Progenitor cell of endocrine pancreas (in vitro differentiated cells): ENCODE results near the gene TRIM17. TPM values are rescaled to one million over a fixed set of nuclear protein-coding genes. Genes with fewer than 3 reads are reported as not detected.

Experiments used
- DNase-seq: peaks from one replicate; pipeline ENCODE4 v3.0.0; 2021; ENCODE audit warnings: low spot score; ENCODE audit not compliant: unreplicated experiment
- H3K27ac Mint-ChIP-seq: 2 replicates; pipeline ENCODE4 v1.8.0; 2021; ENCODE audit warnings: mild to moderate bottlenecking, moderate library complexity, mixed read lengths
- H3K27me3 Mint-ChIP-seq: 2 replicates; pipeline ENCODE4 v1.8.0; 2021; ENCODE audit warnings: mixed read lengths
- H3K36me3 Mint-ChIP-seq: 2 replicates; pipeline ENCODE4 v1.8.0; 2022; ENCODE audit warnings: mixed read lengths; ENCODE audit not compliant: insufficient read depth
- H3K4me1 Mint-ChIP-seq: 2 replicates; pipeline ENCODE4 v1.8.0; 2021; ENCODE audit warnings: low read depth, mixed read lengths
- H3K4me3 Mint-ChIP-seq: 2 replicates; pipeline ENCODE4 v1.8.0; 2021; ENCODE audit warnings: low read depth, mild to moderate bottlenecking, moderate library complexity, mixed read lengths
- H3K9me3 Mint-ChIP-seq: 2 replicates; pipeline ENCODE4 v1.8.0; 2021; ENCODE audit warnings: low read depth, mixed read lengths
- CTCF ChIP-seq: fragments of 200-600 bp; sonication (generic); IDR thresholded peaks from one replicate; pipeline ENCODE4 v1.5.0; 2021; ENCODE audit warnings: antibody characterized with exemption, mild to moderate bottlenecking; ENCODE audit not compliant: unreplicated experiment
- total RNA-seq: library from RNA; stranded (reverse); gene quantifications from 2 replicates; pipeline ENCODE4 v1.2.1, GENCODE V29; 2021

The TRIM17 gene
- total RNA-seq, 1 donor from 2014 or later: 20.8 TPM

DNA sequence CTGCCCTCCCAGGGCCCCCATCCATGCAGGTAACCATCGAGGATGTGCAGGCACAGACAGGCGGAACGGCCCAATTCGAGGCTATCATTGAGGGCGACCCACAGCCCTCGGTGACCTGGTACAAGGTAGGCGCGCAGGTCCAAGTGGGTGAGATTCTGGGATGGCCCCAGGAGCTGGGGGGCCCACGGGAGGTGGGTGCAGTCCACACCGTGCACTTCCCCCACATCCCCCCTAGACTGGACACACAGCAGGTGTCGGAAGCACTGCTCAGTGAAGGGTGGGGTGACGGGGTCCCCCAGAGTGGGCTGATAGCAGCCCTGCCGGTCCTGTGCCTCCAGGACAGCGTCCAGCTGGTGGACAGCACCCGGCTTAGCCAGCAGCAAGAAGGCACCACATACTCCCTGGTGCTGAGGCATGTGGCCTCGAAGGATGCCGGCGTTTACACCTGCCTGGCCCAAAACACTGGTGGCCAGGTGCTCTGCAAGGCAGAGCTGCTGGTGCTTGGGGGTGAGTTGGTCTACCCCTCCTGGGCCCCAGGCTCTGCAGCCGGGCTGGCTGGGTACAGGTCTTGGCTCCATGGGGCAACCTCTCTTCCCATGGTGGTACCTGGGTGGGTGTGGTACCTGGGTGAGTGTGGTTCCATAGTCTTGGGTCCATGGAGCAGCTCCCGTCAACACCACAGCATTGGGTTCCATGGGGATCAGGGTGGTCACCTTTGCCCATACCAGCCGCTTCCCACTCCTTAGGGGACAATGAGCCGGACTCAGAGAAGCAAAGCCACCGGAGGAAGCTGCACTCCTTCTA, 50.4 kb downstream of the TRIM17 start:
- Mint-ChIP-seq H3K4me1 (peaks cover 11% of the 10 kb centered on the region), H3K36me3 (no peaks in the 10 kb centered on the region), H3K27me3 (no peaks in the 10 kb centered on the region), H3K9me3 (no peaks in the 10 kb centered on the region), H3K27ac (no peak overlapping the region), H3K4me3 (no peak overlapping the region)
- no peak for DNase-seq
- TF ChIP-seq CTCF: no peak

DNA sequence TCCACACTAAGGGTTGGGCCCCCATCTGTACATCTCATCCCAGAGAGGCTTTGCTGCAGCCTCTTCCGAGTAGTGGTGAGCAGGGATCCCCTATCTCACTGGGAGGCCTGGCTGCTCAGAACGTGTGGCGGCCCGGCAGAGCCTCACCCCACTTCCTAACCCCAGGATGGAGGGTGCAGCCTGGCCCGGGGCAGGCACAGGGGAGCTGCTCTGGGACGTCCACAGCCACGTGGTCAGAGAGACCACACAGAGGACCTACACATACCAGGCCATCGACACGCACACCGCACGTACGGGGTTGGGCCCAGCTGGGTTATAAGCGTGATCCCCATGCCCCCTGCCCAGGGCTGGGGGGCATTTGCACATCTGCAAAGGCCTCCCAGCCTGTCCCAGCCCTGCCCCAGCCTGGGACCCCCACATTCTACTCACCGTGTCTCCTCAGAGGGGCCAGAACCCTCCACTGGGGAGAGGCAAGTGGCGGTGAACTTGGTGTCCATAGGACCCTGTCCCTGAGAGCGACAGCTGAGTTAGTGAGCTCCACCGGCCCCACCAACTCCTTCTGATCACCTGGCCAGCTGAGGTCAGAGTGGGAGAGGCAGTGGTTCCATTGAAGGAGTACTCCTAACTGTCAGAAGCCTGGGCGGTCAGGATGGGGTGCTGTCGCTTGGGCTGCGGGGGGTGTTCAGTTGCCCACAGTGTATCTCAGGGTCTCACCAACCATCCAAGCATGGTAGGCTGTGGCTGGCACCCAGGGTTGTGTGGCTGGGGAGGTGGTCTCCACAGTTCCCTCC, 51.2 kb downstream of the TRIM17 start:
- Mint-ChIP-seq H3K9me3 (no peaks in the 10 kb centered on the region), H3K4me1 (peaks cover 11% of the 10 kb centered on the region), H3K27ac (no peak overlapping the region), H3K27me3 (no peaks in the 10 kb centered on the region), H3K36me3 (no peaks in the 10 kb centered on the region), H3K4me3 (no peak overlapping the region)
- no peak for TF ChIP-seq CTCF
- DNase-seq: no peak

DNA sequence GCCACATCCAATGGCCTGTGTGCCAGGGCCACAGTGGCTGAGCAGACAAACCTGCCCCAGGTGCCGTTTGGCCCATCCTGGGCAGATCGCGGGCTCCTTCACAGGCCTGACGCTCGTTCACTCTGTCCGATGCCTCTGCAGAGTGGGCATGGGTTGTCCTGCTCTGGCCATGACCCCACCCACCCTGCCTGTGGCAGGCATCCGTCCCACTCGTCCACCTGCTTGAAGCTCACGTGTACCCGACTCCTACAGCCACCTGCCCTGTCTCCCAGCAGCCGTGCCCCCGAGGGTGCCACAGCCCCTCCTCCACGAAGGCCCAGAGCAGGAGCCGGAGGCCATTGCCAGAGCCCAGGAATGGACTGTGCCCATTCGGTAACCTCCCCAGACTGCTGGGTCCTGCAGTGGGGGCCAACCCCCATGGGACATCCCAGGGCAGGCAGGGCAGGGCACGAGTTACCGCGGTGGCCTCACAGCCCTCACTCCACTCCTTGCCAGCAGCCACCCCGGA, 51.9 kb downstream of the TRIM17 start:
- H3K4me3 Mint-ChIP-seq: no peak overlapping the region
- no peak for DNase-seq
- H3K4me1 Mint-ChIP-seq: peaks cover 11% of the 10 kb centered on the region
- H3K27ac Mint-ChIP-seq: no peak overlapping the region
- TF ChIP-seq CTCF: no peak
- H3K27me3 Mint-ChIP-seq: no peaks in the 10 kb centered on the region
- no peaks in the 10 kb centered on the region for H3K36me3 Mint-ChIP-seq
- no peaks in the 10 kb centered on the region for H3K9me3 Mint-ChIP-seq

GRCh38 chr1:228364068-228364705, 52.5 kb downstream of the TRIM17 start:
- no peak for TF ChIP-seq CTCF
- Mint-ChIP-seq H3K9me3 (no peaks in the 10 kb centered on the region), H3K4me3 (no peak overlapping the region), H3K27me3 (no peaks in the 10 kb centered on the region), H3K36me3 (no peaks in the 10 kb centered on the region), H3K27ac (no peak overlapping the region), H3K4me1 (peaks cover 7% of the 10 kb centered on the region)
- no peak for DNase-seq

GRCh38 chr1:228363686-228364067, 53.0 kb downstream of the TRIM17 start:
- Mint-ChIP-seq H3K27ac (no peak overlapping the region), H3K4me1 (peaks cover 2% of the 10 kb centered on the region), H3K36me3 (no peaks in the 10 kb centered on the region), H3K27me3 (no peaks in the 10 kb centered on the region), H3K9me3 (no peaks in the 10 kb centered on the region), H3K4me3 (no peak overlapping the region)
- no peak for TF ChIP-seq CTCF
- DNase-seq: no peak
